Activated CD8-positive, alpha-beta T cell treated with anti-CD3 and anti-CD28 coated beads for 36 hours (primary cell): ENCODE results near the gene PALLD. TPM values are rescaled to one million over a fixed set of nuclear protein-coding genes. Genes with fewer than 3 reads are reported as not detected.

Source experiments
- ATAC-seq: fragments of 200-7000 bp; cut with Tn5 transposase; one replicate; pipeline ENCODE4 v1.10.0; 2021; ENCODE audit warnings: mild to moderate bottlenecking, moderate library complexity
- CTCF ChIA-PET: fragments of 350-600 bp; sonication (Branson Sonifier 250); formaldehyde crosslinking; loops from one replicate; lab custom pipeline; 2021; ENCODE audit warnings: antibody characterized with exemption; lab: Charles Lee
- POLR2A ChIA-PET: fragments of 350-600 bp; sonication (Branson Sonifier 250); formaldehyde crosslinking; loops from one replicate; lab custom pipeline; 2021; ENCODE audit warnings: antibody characterized with exemption; lab: Charles Lee
- DNase-seq: peaks from one replicate; pipeline ENCODE4 v3.0.0-alpha.2; 2020
- H3K27ac Mint-ChIP-seq: one replicate; pipeline ENCODE4 v1.8.0; 2021; ENCODE audit warnings: mild to moderate bottlenecking, mixed read lengths
- H3K27me3 Mint-ChIP-seq: one replicate; pipeline ENCODE4 v1.8.0; 2021; ENCODE audit warnings: mixed read lengths
- H3K36me3 Mint-ChIP-seq: one replicate; pipeline ENCODE4 v1.8.0; 2021; ENCODE audit warnings: low read depth, mixed read lengths
- H3K4me1 Mint-ChIP-seq: one replicate; pipeline ENCODE4 v1.8.0; 2021; ENCODE audit warnings: low read depth, mixed read lengths
- H3K4me3 Mint-ChIP-seq: one replicate; pipeline ENCODE4 v1.8.0; 2021; ENCODE audit warnings: mild to moderate bottlenecking, moderate library complexity, mixed read lengths
- H3K9me3 Mint-ChIP-seq: one replicate; pipeline ENCODE4 v1.8.0; 2021; ENCODE audit warnings: mixed read lengths
- intact Hi-C: fragments of 100-400 bp; cut with micrococcal nuclease; formaldehyde crosslinking; loops from one replicate; pipeline ENCODE4 v1.10.0; 2022
- total RNA-seq, 2 experiments: library from RNA; stranded (reverse); gene quantifications; one replicate each; pipeline ENCODE4 v1.2.3, GENCODE V29; 2021
- TF ChIP-seq, protein P1 (sequence below): fragments of 200-600 bp; IDR thresholded peaks from one replicate; pipeline ENCODE4 v1.8.0; 2022; ENCODE audit warnings: antibody characterized with exemption, mild to moderate bottlenecking

PALLD gene
- total RNA-seq, 2 experiments from 2014 or later: 0.41 to 0.60 TPM

DNA sequence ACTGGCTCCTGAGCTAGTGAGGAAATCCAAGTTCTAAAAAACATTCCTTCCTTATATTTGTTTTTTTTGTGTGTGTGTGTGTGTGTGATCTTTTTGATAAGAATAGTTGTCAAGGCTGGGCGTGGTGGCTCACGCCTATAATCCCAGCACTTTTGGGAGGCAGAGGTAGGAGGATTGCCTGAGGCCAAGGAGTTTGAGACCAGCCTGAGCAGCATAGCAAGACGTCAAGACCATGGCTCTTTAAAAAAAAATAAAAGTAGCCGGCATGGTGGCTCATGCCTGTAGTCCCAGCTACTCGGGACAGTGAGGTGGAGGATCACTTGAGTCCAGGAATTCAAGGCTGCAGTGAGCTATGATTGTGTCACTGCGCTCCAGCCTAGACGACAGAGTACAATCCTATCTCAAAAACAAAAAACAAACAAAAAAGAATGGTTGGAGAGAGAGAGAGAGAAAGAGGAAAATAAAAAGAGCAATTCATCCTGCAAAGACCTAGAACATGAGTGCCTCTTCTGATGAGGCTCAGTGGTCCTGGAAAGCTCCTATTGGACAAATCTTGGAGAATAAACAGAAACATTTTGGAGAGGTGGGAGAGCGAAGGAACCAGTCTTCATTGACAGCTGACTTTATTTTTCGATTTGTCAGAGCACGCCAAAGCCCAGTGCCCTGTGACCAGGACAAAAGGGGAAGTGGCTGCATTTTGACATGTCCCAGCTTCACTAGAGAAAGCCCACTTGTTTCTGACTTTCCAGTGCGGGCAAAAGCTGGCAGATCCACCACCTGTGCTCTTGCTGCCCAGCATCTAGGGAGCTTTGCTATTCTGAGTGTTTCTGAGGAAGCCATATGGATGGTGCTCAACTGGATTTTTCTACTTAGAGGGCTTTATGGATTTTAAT, 244.7 kb downstream of the PALLD start:
- H3K4me1 Mint-ChIP-seq: no peaks in the 10 kb centered on the region
- POLR2A ChIA-PET: interaction anchor here (0.8 kb wide), 1 partner anchor 13 kb away, joined by 3 read pairs; no protein-coding TSS in a partner anchor
- no peak overlapping the region for H3K27ac Mint-ChIP-seq
- no peaks in the 10 kb centered on the region for H3K9me3 Mint-ChIP-seq
- H3K4me3 Mint-ChIP-seq: no peak overlapping the region
- CTCF ChIA-PET: no interaction called here
- TF ChIP-seq, protein P1, sequence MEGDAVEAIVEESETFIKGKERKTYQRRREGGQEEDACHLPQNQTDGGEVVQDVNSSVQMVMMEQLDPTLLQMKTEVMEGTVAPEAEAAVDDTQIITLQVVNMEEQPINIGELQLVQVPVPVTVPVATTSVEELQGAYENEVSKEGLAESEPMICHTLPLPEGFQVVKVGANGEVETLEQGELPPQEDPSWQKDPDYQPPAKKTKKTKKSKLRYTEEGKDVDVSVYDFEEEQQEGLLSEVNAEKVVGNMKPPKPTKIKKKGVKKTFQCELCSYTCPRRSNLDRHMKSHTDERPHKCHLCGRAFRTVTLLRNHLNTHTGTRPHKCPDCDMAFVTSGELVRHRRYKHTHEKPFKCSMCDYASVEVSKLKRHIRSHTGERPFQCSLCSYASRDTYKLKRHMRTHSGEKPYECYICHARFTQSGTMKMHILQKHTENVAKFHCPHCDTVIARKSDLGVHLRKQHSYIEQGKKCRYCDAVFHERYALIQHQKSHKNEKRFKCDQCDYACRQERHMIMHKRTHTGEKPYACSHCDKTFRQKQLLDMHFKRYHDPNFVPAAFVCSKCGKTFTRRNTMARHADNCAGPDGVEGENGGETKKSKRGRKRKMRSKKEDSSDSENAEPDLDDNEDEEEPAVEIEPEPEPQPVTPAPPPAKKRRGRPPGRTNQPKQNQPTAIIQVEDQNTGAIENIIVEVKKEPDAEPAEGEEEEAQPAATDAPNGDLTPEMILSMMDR: no peak
- no peak for ATAC-seq
- peaks cover 8% of the 10 kb centered on the region for H3K27me3 Mint-ChIP-seq
- no peaks in the 10 kb centered on the region for H3K36me3 Mint-ChIP-seq
- intact Hi-C loops: no loop called here
- no peak for DNase-seq

DNA sequence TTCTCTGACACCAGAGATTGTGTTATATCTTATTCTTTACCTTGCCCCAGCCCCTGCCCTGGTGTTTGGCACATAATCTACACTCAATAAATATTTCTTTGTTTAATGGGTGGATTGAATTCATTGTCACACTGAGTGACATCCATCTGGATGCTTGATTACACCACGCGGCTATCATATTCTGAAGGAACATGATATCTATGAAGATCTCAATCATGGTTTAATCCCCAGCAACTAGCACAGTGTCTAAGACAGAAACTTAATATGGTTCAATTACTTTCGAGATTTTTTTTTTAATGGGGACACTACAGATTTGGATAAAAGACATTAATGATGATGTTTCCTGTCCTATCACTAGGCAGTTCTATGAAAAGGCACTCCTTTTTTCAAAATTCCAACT, 246.3 kb downstream of the PALLD start:
- Mint-ChIP-seq H3K36me3 (no peaks in the 10 kb centered on the region), H3K4me1 (no peaks in the 10 kb centered on the region), H3K4me3 (no peak overlapping the region), H3K9me3 (no peaks in the 10 kb centered on the region), H3K27ac (no peak overlapping the region), H3K27me3 (peaks cover 12% of the 10 kb centered on the region)
- ATAC-seq: no peak
- intact Hi-C loops: no loop called here
- CTCF ChIA-PET: no interaction called here
- DNase-seq: no peak
- POLR2A ChIA-PET: no interaction called here
- TF ChIP-seq, protein P1: no peak

DNA sequence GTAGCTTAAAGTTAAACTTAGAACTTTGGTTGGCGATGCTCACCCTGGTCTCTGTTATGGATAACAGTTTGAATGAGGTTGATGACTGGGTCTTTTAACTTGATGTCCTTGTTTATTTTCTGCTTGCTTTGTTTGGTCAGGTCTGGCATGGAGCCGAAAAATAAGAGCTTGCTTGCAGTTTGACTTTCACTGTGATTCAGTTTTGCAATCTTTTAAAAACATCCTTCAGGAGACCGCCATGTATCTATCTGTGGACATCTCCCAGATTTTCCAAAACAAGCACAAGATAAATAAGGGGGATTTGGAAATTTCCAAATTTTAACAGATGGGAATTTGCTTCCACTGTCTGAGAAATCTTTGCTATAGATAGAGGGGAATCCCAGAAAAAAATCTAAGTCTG, 246.7 kb downstream of the PALLD start:
- Mint-ChIP-seq H3K27ac (no peak overlapping the region), H3K4me1 (no peaks in the 10 kb centered on the region), H3K27me3 (peaks cover 12% of the 10 kb centered on the region), H3K9me3 (no peaks in the 10 kb centered on the region), H3K4me3 (no peak overlapping the region), H3K36me3 (no peaks in the 10 kb centered on the region)
- intact Hi-C loops: no loop called here
- ATAC-seq (no peak), DNase-seq (no peak)
- TF ChIP-seq, protein P1: no peak
- ChIA-PET CTCF (no interaction called here), POLR2A (no interaction called here)

DNA sequence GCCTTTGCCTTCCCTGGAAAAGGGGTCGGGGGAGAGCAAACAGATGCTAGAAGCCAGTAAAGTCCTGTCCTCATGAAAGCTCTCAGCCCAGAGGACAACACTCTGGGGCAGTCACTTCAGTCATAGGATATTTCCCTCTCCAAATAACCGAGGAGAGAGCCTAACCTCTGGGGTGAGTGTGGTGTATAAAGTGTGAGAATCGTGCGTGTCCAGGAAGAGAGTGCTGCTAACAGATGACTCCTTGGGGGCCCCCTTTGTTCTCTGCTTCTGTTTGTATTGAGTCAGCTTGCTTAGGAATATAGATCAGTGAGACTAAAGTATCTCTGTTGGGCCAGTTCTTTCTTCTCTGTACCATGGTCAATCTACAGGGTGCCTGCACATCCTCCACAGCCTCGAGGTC, 247.2 kb downstream of the PALLD start:
- intact Hi-C loops: no loop called here
- ChIA-PET POLR2A (no interaction called here), CTCF (no interaction called here)

DNA sequence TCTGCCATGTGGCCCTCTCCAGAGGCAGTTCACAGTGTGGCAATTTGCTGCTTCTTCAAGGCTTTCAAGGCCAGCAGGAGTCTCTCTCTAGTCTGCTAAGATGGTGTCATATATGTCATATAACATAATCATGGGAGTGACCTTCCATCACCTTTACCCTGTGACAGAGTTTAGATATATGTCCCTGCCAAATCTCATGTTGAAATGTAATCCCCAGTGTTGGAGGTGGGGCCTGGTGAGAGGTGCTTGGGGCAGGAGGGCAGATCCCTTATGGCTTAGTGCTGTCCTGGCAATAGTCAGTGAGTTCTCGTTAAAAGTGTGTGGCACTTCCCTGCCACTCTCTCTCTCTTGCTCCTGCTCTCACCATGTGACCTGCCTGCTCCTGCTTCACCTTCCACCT, 252.0 kb downstream of the PALLD start:
- CTCF ChIA-PET: interaction anchor here (0.9 kb wide), 1 partner anchor 195 kb away, joined by 3 read pairs; no protein-coding TSS in a partner anchor
- H3K27ac Mint-ChIP-seq: no peak overlapping the region
- no peaks in the 10 kb centered on the region for H3K9me3 Mint-ChIP-seq
- no peak for ATAC-seq
- DNase-seq: no peak
- H3K4me3 Mint-ChIP-seq: no peak overlapping the region
- POLR2A ChIA-PET: no interaction called here
- intact Hi-C loops: no loop called here
- H3K4me1 Mint-ChIP-seq: no peaks in the 10 kb centered on the region
- H3K36me3 Mint-ChIP-seq: no peaks in the 10 kb centered on the region
- TF ChIP-seq, protein P1: no peak
- peaks cover 5% of the 10 kb centered on the region for H3K27me3 Mint-ChIP-seq

More for the DNA sequence above, 247.2 kb downstream of the PALLD start:
- no peaks in the 10 kb centered on the region for H3K36me3 Mint-ChIP-seq
- peaks cover 12% of the 10 kb centered on the region for H3K27me3 Mint-ChIP-seq
- DNase-seq: no peak
- no peak for ATAC-seq
- H3K9me3 Mint-ChIP-seq: no peaks in the 10 kb centered on the region
- H3K27ac Mint-ChIP-seq: no peak overlapping the region
- TF ChIP-seq, protein P1: no peak
- H3K4me3 Mint-ChIP-seq: no peak overlapping the region
- H3K4me1 Mint-ChIP-seq: no peaks in the 10 kb centered on the region
